HG02885 (cell line): Measurements from ENCODE around the gene ZNF775.
A peak's percentile ranks its signal among the peaks of the same experiment; 100 is the strongest.

Experiments used
- ATAC-seq: cut with Tn5 transposase; IDR thresholded peaks from one replicate; pipeline ENCODE4 v1.9.1; 2021; ENCODE audit warnings: mild to moderate bottlenecking; ENCODE audit not compliant: unreplicated experiment, poor library complexity

The ZNF775 gene

DNA sequence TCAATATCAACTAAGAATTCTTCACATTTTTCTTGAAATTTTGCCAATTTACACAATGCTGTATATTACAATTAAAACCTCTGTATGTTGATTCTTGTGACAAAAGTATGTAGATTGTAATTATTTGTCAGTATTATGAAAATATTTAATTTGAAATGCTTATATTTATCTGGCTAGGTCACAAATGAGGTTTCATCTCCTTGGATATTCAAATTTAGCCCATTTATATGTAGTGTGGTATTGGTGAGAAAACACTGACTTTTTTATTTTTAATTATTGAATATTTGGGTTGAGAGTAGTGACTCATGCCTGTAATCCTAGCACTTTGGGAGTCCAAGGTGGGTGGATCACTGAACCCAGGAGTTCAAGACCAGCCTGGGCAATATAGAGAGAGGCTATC is 34.8 kb upstream of the ZNF775 start:
- ATAC-seq, result no peak

DNA sequence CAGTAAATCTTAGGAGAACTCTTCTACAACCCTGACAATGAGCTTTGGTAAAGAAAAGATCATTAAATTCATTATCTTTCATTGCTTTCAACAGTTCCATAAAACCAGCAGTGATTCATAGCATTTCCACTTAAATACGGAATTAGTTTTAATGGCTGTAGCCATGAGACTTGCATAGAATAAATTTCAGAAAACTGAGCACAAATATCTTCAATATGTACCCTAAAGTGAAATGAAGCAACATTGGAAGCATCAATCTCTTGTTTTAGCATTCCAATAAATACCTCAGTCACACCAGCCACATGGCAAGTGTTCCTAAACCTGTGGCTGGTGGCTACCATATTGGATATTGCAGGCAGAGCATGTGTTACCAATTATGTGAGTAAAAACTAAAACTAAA is 34.1 kb upstream of the ZNF775 start:
- ATAC-seq, result no peak

DNA sequence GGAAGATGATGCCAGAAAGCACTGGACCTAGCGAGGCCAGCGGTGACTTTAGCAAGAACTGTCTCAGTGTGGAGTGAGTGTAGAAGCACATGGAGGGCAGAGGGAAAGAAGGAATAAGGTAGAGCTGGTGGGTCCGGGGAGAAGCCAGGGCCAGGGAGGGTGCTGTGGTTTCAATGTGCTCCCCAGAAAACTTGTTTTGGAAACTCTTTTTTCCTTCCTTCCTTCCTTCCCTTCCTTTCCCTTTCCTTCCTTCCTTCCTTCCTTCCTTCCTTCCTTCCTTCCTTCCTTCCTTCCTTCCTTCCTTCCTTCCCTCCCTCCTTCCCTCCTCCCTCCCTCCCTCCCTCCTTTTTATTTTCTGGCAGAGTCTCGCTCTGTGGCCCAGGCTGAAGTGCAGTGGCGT is 32.2 kb upstream of the ZNF775 start:
- no peak for ATAC-seq

DNA sequence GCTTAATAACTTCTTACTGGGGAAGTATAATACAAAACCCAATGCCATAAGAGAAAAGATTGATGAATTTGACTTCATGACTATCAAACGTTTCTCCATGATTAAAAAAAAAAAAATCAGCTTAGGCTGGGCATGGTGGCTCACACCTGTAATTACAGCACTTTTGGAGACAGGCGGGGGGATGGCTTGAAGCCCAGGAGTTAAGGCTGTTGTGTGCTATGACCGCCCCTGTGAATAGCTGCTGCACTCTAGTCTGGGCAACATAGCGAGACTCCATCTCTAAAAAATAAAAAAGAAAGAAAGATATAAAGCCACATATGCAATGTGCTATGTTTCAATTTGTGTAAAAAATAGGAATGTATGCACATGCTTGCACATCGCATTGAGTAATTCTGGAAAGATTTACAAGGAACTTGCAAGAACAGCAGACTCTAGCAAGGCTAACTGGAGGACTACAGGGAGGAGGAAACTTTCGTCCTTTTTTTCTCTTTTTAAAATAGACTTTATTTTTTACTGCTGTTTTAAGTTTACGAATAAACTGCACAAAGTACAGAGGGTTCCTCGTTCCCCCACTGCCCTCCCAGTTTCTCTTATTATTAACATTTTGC is 27.4 kb upstream of the ZNF775 start:
- ATAC-seq, result no peak

DNA sequence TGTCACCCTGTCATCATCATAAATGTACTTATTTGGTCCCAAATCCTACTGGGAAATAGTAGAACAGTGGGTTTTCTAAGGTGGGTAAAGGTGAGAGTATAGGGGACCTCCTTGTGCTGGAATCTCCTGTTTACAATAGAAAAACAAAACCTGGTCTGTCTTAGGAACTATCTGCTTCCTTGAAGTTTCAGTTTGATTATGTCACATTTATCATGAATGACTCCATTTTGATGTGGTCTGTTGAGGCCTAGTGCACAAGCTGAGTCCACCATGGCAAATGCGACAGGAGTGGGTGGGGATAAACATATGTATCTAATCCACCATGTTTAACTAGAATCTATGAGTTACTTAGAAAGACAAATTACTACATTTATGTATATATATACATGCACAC is 23.5 kb upstream of the ZNF775 start:
- no peak for ATAC-seq

DNA sequence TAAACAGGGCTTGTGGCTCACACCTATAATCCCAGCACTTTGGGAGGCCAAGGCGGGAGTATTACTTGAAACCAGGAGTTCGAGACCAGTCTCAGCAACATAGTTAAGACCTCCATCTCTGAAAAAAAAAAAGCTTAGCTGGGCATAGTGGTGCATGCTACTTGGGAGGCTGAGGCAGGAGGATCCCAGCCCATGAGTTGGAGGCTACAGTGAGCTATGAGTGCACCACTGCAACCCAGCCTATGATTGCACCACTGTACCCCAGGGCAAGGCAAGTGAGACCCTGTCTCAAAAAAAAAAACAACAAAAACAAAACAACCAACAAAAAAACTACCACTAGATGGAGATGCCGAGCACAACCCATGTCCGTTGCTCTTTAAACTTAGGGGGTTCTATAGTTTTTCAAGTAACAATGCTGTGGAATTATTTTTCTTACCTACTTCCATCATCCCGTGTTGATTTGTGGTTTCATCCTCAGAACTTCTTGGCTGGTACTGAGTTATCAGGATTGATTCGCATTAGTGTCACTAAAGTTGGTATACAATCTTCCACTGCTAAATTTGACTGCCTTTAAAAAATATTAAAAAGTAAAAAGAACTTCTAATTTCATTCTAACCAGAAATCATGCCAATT is 22.7 kb upstream of the ZNF775 start:
- peak; percentile 37 for ATAC-seq

DNA sequence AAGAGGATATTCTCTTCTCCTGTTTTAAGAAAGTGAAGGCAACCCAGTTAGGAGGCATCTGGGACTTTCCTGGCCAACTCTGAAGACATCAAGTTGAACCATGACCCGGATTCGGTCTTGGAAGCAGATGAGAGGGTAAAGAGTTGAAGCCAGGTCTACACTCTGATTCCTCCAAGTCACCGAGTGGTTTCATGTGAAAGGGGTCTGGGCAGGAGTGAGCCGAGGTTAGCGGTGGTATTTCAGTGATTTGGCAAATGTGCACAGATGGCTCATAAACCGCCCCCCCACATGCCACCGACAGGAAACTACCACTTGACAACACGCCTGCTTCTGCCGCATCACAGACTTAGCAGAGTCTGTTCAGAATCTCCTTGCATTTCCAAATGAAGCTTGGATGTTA is 21.9 kb upstream of the ZNF775 start:
- ATAC-seq, result peak; percentile 63

DNA sequence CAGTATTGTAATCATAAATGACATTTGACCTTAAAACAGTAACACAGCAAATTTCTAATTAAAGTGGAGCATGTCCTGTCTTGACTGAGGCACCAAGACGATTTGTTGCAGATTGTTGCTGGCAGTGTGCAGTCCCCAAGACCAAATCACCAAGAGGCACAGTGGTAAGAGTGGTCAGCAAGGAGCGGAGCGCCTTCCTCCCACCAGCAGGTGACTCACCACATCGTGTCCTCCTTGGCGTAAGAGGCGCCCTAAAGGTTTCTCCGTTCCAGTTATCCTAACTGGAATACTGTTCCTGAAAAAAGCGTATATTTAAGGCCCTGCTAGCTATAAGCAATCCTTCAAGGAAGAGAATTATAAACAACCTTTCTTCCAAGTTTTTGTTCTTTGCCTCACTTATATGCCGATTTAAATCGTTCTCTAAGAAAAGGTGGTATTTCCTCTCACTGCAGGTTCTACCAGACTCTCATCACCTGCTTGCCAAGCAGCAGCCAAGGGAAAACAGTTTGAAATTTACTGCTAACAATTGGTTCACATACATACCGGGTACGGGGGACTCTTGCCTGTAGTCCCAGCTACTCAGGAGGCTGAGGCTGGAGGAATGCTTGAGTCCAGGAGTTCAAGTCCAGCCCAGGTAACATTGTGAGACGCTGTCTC is 21.2 kb upstream of the ZNF775 start:
- no peak for ATAC-seq

DNA sequence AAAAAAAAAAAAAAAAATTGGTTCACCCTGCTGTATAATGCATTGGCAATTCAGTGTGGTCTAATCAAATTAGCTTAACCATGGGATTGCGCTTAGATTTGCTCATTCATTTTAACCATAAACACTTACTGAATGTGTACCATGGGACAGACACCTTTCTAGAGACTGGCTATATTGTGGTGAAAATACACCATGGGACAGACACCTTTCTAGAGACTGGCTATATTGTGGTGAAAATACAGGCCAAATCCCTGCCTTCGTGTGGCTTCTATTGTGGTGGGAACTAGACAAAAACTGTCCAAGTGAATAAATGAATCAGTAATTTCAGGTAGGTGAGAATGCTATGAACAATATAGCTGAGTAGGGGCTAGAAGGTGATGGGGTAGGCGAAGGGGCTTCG is 20.7 kb upstream of the ZNF775 start:
- no peak for ATAC-seq

DNA sequence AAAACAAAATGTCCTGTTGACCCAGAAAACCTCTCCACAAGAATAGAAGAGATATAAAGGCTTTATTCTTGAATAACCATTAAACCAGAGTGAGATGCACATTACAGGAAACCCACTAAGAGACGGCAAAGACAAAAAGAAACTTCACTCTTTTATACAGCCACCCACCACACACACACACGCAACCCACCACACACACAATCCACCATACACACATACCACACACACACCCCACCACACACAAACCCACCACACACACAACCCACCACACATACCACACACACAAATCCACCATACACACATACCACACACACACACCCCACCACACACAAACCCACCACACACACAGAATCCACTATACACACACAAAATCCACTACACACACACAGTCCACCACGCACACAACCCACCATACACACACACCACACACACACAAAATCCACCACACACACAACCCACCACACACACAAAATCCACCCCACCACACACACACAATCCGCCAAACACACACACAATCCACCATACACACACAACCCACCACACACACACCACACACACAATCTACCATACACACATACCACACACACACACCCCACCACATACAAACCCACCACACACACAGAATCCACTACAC is 20.0 kb upstream of the ZNF775 start:
- ATAC-seq, result no peak

DNA sequence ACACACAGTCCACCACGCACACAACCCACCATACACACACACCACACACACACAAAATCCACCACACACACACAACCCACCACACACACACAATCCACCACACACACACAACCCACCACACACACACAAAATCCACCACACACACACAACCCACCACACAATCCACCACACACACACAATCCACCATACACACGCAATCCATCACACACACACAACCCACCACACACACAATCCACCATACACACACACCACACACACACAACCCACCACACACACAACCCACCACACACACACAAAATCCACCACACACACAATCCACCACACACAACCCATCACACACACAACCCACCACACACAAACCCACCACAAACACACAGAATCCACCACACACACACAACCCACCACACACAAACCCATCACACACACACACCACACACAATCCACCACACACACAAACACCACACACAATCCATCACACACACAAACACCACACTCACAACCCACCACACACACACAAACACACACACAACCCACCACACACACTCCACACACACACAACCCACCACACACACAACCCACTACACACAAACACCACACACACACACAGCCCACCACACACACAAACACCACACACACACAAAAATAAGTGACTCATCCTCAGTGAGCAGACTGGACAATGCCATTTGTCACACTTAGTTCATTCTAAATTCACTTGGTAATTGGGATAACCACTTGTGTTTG is 19.3 kb upstream of the ZNF775 start:
- no peak for ATAC-seq

DNA sequence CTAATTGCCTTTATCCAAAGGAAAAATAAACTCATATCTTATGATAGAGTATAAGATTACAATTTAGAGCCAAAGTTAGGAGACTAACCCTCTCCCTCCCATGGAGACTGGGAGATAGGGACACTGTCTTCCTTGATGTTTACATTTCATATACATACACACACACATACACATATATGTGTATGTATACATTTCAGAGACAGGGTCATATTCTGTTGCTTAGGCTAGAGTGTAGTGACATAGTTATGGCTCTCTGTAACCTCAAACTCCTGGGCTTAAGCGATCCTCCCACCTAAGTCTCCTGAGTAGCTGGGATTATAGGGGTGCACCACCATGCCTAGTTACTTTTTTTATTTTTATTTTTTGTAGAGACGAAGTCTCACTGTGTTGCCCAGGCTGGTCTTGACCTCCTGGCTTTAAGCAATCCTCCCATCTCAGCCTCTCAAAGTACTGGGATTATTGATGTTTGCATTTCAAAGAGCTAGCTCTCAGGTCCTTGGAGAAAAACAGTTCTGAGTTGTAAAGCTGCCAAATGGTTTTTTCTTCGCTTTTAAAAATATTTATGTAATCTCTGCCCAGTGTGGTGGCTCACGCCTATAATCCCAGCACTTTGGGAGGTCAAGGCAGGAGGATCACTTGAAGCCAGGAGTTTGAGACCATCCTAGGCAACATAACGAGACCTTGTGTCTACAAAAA is 18.6 kb upstream of the ZNF775 start:
- no peak for ATAC-seq

DNA sequence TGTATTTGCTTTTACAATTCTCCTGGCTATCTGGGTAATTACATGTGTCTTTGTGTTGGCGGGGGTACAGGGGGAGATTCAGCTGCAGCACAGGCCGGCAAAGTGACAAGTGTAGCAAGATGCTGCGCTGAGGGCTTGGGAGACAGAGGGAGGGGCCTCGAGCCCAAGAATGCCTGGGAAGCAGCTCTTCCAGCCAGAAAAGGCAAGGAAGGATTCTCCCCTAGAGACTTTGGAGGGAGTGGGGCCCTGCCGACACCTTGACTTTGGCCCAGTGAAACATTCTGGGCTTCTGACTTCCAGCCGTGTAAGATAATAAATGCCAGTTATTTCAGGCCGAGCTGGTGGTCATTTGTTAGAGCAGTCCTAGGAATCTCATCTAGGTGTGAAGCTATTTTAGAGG is 17.7 kb upstream of the ZNF775 start:
- ATAC-seq, result no peak

DNA sequence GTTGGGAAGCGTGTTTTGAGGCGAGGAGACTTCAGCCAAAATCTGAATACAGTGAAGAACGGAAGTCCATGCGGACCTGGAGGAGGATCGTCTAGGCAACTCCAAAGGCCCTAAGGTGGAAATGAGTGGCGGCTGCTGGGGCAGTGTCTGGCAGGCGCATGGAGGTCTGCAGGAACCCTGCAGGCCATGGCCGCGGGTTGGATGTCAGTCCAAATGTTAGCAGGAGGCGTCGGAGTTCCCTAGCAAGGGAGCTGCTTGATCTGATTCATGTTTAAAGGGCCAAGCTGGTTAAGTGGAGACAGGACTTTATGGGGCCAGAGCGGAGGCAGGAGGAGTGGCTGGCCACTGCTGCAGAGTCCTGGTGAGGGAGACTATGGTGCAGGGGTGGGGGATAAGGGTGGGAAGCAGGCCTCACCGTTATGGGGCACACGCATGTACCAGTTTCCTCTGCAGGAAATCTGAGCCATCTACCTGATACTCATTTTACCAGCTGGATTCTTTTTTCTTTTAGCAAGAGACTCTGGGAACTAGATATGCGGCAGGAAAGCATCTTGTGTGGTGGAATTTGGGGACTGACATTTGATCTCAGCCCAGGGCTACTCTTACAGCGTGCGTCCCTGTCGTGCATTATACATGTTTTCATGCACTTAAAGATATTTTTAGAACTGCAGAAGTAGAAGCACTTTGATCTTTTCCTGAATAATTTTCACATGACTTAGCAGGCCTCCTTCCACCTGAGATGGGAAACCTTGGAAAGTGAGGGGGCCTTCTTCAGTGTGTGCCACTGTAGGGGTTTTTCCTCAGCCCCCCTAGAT is 17.1 kb upstream of the ZNF775 start:
- ATAC-seq, result no peak

DNA sequence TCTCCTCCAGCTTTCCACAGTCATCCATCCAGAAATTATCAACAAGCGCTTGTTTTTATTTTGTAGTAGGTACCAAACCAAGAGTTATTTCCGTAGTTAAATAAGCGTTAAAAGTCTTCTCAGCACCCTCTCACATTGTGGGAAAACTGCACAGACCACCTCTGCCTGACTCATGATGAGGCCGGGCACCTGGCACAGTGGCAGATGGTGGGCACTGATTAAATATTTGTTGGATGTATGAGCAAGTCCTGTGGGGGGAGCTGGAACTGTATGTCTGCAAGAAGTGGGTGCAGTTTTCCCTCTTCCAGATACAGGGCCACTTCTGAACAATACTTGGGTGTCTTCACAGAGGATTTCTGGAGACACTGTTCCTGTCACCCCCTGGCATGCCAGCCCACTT is 15.8 kb upstream of the ZNF775 start:
- ATAC-seq, result no peak

DNA sequence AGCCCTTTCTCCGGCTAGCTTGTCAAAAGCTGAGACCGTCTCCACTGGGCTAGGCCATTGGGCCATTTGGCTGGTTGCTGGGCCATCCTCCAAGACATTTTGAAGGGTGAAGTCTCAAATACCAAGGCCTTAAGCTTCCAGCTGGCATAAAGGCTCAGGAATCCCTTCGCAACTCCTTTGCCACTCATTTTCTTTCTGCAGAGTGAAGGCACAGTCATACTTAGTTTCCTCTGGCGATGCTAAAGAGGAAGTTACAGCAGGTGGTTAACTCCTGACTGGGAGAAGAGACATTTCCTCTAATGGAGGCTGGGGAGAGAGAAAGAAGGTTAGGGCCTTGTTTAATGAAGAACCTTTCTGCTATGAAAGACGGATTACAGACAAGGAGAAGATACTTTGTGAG is 15.3 kb upstream of the ZNF775 start:
- ATAC-seq, result no peak

DNA sequence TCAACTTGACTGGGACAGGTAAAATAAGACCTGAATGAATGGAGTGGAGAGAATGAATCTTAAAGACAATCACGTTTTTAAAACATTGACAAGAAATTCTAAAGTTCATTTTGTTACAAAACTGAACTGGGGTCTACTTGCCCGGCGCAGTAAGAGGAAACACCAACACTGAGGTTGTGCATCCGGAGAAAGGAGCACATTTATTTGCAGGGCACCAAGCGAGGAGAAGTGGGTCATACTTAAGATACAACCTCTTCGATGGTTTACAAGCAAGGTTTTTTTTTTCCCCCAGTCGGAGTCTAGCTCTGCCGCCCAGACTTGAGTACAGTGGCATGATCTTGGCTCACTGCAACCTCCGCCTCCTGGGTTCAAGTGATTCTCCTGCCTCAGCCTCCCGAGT is 13.9 kb upstream of the ZNF775 start:
- ATAC-seq, result no peak

DNA sequence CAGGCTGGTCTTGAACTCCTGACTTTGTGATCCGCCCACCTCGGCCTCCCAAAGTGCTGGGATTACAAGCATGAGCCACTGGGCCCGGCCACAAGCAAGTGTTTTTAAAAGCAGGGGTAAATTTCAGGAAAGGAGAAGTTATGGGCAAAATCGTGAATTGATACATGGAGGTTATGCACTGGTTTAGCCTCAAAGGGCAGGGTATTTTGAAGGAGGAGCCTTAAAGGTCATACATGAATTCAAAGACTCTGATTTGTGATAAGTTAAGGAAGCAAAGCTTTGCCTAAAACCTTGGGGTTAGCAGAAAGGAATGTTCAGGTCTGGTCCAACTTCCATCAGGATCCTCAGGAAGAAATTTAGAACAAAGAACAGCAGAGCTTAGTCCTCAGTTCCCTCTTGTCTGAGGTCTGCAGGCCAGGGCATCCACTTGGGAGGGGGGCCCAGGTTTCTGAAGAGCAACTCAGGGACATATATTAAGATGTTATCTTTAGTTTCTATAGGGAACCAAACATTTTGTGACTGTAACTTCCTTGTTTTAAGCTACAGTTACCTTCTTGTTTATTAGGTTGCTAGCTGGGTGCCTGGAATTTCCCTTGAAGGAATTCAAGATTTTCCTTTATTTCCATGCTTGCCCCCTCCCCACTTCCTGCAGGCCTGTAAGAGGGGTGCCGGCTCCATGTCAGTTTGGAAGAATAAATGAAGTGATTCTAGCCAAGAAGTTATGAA is 13.3 kb upstream of the ZNF775 start:
- no peak for ATAC-seq

DNA sequence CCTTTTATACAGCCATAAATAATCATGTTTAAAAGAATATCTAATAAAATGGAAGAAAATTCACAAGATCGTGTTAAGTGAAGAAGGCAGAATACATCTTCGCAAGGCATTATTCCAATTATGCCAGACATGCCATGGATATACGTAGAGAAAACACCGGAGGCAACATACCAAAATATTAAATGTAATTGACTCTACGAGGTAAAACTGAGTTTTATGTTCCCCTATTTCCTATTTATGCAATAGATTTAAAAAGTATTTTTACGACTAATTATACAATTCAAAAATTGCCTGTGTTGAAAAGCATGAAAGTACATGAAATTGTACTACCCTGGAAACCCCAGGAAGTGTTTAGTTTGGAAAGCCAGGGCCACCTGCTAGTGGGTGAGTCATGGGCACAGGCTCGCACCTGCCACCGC is 11.4 kb upstream of the ZNF775 start:
- ATAC-seq, result no peak
